Prostate gland (tissue), 2 donors: ENCODE measurements around the gene SLC27A2.

Experiments
- CTCF ChIP-seq, 4 experiments: fragments of 200-600 bp in 2 of 4; fragments of 450-650 bp in 2 of 4; sonication (generic) in 2 of 4; IDR thresholded peaks; 1 replicate in 3 of 4; 2 replicates in 1 of 4; pipeline ENCODE4 v1.5.1; 2016 to 2019; ENCODE audit warnings: antibody characterized with exemption in 4 of 4, mild to moderate bottlenecking in 2 of 4, moderate library complexity in 2 of 4
- POLR2A ChIP-seq: fragments of 450-650 bp; IDR thresholded peaks from one replicate; pipeline ENCODE4 v1.6.1; 2016; ENCODE audit warnings: antibody characterized with exemption, mild to moderate bottlenecking

GRCh38 chr15:50206020-50206419, 24.0 kb downstream of the SLC27A2 start:
- TF ChIP-seq POLR2A (no peak), CTCF (IDR thresholded peaks at IDR 0.05) (no peak)
